Colon (tissue), 2 donors: ENCODE data around the gene FGD5.

ENCODE experiments used
- FAIRE-seq: peaks from 2 replicates; lab custom pipeline; 2012; peaks lifted over from hg19 to GRCh38; lab: Jason Lieb, UNC
- donor health status: control.
- donor health status: control.

The FGD5 gene

DNA sequence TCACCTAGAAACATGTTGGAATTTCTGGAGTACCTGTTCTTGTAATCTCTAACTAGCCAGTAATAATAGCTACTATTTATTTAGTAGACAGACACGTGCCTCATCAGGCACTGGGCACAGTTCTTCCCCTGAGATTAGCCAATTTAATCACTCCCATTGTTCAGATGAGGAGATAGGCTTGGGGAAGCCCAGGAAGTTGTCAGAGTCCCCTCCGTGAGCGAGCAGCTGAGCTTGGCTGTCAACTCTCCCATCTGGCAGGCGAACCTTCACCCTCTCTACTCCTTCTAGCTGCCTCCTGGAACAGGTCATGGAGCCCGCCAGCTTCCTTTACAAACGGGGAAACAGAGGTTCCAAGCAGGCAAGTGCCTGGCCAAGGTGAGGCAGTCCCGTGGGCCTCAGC, 31.1 kb upstream of the FGD5 start:
- no peak for FAIRE-seq

DNA sequence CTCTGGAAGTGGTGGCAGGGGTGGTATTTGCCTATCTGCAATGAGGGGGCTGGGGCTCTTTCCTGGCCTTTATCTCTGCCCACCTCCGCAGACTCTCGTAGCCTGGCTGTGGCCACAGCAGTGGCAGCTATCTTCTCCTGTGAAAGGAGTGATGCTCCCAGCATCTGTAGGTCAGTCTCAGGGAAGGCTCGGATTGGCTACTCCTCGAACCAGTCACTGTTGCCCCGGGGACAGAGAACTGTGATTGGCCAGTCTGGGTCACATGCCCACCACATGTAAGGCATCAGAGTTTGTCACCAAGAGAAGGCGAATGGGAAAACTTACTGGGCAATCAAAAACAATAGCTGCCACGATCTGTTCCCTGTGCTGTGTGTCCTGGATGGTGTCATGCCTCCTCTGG, 30.1 kb upstream of the FGD5 start:
- FAIRE-seq: no peak

DNA sequence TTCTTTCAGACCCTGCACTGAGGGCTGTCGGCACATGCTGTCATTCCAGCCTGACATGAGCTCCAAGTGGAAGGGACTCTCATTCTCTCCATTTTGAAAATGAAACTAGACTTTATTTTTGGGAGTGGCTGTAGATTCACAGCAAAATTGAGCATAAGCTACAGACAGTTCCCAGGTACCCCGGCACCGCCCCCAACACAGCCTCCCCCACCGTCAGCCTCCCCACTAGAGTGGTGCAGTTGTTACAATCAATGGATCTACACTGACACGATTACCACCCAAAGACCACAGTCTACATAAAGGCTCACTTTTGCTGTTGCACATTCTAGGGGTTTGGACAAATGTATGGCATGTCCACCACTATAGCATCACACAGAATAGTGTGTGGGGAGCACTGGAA, 29.5 kb upstream of the FGD5 start:
- no peak for FAIRE-seq

DNA sequence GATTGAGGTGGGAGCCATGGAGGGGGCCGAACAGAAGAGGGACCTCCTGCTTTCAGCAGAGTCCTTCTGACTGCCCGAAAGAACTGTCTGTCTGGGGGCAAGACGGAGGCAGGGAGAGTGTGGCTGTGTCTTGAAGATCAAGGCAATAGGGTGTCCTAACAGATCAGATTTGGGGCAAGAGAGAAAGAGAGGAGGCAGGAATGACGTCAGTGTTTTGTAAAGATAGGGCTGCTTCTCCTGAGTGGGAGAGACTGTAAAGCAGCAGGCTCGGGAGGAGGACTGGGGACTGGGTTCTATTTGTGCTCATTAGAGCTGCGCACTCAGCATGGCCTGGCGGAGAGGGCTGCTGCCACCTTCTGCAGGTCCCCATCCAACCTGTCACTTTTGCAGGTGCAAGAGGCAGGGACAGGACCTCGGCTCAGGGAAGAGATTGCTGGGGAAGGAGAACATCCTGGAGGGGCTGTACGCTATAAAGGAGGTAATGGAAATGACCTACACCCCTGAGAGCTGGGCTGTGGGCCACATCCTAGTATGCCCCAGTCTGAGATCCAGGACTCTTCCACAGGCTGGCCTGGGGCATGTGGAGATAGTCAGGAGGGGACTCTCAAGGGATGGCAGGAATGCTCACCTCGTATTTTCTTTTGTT, 29.0 kb upstream of the FGD5 start:
- FAIRE-seq: no peak

DNA sequence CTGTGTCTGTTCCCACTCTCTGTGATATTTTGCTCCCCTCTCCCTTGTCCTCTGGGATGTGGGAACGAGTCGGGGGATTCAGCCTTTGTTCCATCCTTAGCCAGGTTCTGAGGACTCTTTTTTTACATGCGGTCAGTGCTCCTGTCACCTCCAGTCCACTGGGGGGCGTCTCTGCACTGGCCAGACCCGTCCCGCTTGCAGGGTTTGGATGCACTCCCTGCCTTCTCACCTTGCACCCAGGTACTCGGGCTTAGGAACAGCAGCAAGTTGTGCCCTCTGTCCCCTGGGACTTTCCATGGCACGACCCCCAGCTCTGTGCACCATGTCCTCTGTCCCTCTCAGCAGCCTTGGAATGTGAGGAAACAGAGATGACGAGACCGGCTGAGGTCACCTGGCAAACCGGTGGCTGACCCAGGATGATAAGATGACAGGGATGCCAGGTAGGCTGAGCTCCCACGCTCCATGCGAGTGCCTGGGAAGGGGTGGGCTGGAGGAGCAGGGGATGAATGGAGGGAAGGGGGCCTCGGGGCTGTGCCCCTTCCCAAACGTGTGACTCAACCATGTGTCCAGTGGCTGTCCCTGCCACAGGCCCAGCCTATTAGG, 27.3 kb upstream of the FGD5 start:
- FAIRE-seq: no peak

DNA sequence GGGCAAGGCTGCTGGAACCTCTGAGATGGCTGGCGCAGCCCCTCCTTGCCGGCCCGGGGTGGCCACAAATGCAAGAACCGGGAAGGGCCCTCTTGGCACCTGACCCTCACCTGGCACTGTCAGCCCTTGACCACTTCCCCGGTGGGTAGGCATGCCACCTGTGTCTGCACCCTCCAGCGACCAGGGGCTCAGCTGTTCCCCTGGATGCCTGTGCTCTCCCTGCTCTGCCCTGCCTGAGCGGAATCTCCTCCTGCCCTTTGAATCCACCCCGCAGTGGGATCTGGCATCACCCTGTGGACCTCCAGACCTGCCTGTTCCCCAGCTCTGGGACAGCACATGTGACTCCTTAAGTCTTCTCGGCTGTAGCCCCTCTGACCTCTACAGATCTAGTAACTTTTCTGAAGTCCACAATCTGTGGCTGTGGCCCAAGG, 26.1 kb upstream of the FGD5 start:
- FAIRE-seq: no peak

DNA sequence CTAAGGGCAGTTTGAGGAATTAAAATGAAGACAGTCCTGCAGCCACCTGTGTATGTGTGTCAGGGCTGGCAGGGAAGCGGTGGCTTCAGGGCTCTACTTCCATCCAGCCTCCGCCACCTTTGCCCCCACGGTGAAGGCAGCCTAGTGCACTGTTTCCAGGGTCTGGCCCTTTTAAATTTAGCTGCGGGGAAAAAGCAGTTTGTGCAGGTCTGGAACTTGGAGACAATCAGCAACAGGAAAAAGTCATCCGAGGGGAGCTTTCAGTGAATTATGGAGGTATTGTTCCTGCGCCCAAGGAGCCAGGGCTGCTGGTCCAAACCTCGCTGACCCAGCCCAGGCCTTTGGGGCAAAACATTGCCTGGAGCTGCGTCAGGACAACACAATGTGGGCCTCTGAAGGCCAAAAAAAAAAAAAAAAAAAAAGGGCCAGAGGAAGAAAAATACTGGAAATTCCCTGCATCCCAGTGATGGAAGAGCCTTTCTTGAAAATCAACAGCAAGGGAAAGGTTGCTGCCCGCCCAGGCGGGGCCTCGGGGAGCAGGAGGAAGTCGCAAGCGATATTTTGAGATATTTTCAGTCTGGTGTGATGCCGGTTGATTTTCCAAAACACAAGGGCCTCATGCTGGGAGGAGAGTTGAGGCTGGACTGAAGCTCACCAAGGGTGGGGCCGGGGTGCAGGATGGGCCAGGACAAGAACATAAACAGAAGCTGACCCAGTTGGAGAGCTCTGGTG, 25.5 kb upstream of the FGD5 start:
- FAIRE-seq: no peak

DNA sequence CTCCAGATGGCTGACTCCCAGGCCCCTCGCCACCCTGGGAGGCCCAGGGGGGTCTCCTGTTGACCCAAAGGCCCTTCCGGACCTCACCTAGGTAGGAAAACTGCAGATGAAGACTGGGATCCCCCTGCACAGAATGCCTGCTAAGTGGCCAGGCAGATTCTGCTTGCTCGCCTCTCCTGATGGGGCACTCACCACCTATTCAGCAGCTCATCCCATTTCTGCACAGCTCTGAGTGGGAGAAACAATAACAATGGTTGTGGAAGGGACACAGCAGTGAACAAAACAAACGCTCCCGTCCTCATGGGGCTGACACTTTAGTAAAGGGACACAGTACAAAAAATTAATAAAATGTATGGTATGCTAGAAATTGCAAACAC, 24.9 kb upstream of the FGD5 start:
- no peak for FAIRE-seq

DNA sequence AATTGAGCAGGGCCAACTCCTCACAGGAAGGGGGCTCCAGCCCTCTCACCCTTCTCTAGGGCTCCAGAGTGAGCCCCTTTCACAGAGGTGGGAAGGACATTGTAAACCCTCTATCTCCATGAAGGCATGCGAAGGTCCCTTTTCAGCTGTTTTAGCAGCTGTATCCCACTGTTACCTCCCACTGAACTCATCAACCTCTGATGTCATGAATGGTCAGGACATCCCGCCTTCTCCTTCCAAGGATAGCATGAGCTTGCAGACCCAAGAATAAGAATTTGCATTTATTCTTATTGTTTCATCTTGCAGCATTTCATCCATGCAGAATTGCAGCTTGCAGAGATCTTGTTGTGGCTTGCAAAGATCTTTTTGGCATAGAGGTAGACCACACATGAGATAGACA, 24.3 kb upstream of the FGD5 start:
- no peak for FAIRE-seq

DNA sequence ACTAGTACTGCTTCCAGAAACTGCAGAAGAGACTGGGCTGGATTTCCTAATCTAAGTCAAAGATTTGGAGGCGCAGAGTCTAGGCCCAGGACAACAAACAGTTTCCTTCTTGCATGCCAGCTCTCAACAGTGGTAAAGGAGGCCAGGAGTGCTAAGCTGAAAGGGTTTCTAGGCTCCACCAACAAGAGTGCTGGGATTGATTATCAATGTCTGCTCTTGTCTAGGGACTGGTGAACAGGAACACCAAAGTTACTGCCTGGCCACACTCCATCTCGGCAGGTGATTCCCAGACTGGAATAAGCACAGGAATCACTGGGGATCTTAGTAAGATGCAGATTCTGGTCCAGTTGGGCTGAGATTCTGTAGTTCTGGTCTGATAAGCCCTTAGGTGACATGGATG, 22.8 kb upstream of the FGD5 start:
- FAIRE-seq: no peak

DNA sequence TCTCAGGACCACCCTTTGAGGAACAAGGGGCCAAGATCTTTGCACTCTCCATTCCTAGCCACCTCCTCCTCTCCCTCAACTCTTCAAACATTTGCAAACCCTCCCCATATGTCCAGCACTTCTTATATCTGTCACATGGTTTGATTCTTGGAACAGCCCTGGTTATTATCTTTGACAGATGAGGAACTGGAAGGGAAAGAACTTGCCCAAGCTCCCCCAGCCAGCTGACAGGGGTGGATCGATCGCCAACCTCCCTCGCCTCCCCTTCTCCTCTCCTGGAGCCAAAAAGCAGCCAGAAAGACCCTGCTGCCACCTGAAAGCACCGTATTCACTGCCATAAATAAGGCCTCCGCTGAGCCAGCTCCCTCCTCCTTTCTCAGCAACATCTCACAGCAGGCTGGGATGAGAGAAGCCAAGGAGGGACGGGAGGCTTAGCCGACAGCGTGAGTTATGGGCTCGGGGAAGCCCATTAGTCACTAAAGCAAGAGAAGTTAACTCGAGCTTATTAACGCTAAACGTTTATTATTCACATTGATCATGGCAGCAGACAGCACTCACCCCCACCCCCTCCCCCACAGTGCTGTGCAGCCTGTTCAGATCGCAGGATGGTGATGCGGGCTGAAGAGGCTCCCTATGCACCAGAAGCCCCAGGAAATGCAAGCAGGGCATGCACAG, 22.2 kb upstream of the FGD5 start:
- FAIRE-seq: no peak

DNA sequence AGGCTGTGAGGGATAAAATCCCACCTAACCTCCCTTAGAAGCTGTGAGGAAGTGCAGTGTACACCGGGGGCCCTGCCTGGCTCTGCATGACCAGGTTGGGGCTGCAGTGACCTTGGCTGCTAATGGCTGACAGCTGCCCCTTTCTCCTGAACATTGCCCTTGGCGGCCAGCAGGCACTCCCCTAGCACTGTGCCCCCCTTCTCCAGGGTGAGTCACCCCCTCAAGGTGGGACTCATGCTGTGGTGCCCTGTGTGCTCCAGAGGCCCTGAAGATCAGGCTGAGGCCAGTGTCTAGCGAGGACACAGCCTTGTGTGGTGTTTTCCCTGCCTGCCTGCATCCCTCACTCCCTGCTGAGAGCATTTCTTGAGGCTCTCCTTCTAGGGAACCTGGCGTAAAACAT, 21.0 kb upstream of the FGD5 start:
- no peak for FAIRE-seq

DNA sequence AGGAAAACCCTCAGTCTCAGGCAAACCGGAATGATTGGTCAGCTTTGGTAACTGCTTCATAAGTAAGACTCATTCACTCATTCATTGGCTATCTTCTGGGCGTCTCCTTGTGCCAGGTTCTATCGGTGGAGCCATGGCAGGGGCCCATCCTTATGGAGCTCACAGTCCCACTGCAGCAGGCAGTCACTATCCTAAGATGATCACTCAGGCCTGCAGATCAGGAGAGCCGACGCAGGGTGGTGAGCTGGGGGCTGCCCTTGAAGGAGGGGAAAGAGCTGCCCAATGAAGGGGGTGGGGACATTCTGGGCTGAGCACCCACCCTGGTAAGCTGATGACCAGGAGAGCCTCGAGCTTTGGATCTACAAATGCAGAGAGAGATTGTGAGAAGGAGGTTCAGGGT, 20.5 kb upstream of the FGD5 start:
- FAIRE-seq: no peak

DNA sequence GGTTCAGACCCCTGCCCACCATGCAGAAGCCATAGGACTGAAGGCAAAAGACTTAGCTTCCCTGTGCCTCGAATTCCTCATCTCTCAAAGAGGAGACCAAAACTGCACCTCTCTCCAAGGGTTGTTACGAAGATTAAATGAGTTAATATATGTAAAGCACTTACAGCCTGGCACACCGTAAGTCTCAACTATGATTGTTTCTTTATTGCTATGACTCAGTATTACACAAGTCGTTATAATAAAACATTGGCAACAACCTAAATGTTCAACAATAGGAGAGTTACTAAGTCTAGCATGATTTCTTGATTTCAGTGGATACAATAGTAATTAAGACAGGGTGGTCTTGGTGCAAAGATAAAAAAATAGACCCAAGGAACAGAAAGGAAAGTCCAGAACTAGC, 19.6 kb upstream of the FGD5 start:
- no peak for FAIRE-seq

DNA sequence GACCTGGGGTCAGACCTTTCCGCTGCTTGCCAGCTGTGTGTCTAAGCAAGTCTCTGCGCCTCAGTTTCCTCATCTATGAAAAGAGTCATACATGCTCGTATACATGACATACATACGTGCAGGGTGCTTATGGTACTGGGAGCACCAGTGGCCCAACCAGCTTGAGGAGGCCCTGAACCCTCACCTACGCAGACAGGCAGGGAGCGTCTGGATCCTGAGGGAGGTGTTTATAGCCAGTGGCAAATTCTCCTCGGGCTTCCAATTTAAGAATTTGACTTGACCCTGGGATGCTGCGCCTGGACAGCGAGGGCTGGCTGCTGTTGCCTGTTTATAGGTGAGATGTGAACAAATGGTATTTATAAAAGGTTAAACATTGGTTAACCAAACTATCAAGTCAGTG, 17.7 kb upstream of the FGD5 start:
- FAIRE-seq: no peak

DNA sequence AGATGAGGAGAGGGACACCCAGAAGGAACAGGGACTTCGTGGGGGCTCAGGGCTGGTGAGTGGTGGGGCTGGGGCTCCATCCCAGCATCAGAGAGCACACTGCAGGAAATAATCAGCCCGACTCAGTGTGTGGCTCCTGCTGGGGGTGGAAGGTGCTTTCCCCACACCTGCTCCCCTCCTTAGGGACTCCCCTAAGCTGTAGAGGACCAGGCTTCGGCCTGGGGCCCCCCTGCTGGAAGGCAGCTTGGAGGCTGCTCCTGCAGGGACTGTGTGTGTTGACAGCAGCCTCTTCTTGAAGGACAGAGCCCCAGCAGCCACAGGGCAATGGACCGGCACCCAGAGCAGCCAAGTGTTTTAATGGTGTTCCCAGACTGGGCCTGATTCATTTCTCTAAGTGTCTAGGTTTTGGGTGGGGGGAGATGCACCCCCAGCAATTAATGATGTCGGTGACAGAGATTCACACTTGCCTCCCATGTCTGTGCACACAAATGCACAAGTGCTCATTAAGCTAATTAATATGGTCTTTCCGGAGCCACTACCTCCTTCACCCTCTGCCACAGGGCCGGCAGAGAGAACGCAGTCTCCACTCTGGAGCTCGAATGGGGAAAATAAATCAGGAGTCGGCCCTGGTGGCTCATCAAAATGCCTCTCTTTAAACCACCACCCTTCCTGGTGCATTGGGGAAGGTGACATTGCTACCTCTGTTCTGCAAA, 16.9 kb upstream of the FGD5 start:
- no peak for FAIRE-seq

DNA sequence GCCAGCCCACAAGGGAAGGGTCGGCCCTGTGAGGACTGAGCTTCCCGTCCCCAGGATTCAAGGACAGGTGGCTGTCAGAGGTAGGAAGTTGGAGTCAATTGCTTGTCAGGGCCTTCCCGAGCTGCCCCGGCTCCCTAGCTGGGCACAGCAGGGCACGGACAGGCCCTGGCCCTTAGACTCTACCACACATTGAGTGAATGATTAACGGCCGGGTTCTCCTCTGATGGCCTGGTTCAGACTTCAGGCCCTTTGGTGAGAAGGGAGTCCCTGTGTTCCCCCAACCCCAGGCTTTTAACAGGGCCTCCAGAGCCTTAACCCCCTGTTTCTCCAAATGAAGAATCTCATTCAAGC, 16.4 kb upstream of the FGD5 start:
- FAIRE-seq: no peak

DNA sequence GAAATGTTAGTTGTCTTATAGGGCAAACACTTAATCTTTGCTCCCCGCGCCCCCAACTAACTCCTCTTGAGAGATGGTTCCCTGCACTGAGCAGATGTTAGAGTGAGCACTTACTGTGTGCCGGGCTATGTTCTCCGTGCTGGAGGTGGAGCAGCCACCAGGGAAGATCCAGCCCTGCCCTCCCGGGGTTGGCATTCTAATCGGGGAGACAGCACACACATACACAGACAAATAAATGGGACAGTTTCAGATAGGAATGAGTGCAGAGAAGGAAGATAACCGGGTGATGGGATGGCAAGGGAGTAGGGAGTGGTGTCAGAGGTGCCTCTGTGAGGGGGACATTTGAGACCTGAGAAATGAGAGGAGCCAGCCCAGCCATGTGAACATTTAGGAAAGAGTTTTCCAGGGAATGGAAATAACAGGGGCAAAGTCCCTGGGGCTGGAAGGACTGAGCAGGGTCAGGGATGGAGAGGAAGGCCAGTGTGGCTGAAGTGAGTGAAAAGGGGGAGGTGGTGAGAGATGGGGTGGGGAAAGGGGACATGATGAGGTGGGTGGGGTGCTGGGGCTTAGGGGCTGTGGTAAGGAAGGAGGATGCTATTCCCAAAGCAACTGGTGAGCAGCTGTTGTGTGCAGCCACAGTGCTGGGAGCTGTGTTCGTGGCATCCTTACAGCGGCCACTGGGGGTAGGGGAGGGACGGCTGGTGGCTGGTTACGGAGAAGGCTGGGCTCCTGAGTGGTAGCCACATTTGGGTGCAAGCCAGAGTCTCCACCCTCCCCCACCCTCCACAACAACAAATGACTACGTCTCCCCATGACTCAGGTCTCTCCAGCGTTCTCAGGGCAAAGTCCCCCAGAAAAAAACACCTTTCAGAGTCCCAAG, 15.4 kb upstream of the FGD5 start:
- FAIRE-seq: no peak

DNA sequence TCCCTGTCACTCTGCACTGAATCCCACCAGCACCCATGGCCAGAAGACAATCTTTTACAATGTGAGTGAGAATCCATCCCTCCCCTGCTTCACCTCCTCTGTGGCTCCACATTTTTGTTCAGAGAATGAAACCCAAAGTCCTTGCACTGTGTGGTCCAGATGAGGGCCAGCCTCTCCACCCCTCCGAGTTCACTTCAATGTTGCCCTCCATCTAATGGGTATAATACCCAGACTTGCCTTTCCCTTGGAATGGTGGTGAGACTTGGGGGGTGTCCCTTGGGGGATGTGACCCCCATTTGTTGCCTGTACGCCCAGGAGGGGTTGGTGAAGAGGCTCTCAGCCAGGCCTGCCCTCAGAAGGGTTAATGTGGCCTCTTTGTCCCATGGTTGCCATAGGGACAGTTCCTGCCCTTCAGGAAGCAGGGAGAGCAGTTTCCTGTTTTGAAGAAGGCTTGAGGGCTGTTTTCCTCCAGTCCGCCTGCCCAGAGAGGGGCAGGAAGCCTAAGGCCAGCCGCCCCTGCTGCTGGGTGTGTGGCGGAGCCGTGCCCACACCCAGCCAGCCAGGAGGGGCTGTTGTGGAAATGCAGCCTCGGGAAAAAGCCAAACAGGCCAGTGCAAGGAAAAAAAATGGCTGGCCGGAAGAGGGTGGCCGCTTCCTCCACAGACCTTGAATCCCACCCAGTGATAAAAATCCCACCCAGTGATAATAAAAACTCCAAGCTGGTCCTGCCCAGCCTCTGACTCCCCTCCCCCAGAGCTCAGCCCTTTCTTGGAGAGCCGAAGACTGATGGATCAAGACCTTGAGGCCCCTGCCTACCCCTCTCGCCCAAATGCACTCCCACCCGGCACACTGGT, 14.6 kb upstream of the FGD5 start:
- FAIRE-seq: no peak

DNA sequence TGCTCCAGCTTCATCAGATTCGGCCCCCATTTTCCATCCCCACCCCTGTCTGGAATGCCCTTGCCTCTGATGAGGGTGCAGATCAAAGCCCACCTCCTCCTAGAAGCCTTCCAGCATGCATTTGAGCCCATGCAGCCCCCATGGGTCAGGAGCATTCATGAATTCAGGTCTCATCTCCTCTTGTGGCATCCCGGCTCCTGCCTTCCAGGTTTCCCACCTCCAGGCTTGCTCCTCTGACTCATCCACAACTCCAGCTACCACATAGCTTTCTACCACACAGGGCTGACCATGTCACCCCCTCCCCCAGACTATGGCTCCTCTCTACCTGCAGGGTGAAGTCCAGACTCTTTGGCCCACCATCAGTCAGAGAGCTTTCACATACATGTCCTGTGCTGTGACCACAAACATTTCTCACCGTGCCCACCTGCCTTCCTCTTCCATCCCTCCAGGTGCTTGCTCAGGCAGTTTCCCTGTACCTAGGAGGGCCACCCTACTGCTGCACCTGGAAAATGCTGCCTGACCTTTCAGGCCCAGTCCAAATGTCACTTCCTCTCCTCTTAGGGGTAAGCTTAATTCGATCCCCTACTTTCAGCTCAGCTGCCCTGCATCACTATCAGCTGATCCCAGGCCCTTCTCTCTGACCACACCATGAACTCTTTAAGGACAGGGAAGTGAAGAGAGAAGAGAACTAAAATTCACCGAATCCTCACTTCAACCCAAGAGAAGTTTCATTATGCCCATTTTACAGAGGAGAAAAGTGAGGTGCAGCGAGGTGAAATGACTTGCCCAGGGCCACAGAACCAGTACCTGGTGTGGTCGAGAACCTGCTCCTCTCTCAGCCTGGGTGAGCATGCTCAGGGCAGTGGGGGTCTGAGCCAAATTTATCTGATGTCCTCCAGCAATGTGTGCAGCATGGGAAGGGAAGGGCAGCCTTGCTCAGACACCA, 13.7 kb upstream of the FGD5 start:
- no peak for FAIRE-seq
